HL-60/S4 treated with phorbol 12-myristate 13-acetate at 8.2 ng/mL for 4 days and 3 days (cell line): Measurements from ENCODE around the gene DGKH.
"Not testable (repeated sequence)": the region's sequence is repeated elsewhere in the genome, so short reads cannot be mapped to it uniquely, and the experiment has no call there.

Experiments
- in situ Hi-C: fragments of 300-500 bp; cut with MboI; formaldehyde crosslinking; loops from 2 replicates; pipeline ENCODE4 v1.15.0; 2022; ENCODE audit warnings: low sequenced_read_pairs

DGKH gene

DNA sequence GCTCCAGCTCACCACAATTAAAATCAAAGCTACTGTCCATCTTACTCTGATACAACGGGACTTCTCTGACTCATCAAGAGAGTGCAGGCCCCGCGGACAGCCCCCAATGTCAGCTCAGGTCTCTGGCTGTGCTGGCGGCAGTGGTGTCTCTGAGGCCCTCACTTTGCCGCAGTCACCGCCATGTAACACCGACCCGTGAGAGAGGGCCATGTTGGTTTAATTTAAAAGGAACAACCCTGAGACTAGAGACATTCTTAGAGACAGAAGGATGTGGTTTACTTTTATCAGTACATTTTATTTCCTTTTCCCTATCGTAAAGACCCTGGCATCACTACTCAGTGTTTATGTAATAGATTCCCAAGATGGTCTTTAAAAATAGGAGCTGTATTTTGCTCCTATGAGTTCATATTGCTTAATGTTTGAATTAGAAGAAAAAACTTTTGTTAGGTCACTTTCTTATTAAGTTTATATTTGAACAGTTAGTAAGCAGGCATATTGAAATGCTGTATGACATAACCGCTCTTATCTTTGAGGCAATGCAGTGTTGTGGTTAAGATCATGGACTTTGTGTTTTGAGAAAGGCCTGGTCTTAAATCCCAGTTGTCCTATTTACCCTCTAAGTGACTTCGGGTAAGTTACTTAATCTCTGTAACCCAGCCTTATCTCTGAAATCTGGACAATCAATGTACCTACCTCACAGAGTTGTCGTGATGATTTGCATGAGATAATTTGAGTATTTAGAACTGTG lies 23.4 kb downstream of the DGKH start:
- in situ Hi-C loops, result no loop called here

DNA sequence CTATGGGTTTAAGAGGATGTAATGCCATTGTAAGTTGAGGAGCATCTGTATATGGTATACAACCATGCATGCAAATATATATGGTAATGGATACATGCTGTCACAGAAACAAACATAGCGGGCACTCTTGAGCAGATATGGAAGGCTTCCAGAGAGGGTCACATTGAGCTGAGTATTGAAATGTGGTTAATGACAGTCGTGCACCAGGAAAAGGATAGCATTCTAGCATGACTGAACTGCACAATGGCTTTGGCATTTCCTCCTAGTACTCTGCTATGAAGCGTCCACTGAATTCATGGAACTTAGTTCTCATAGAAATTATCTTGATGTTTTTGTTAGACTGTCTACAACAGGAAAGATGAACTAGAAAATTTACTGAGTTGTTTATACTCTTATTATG lies 25.2 kb downstream of the DGKH start:
- in situ Hi-C loops, result no loop called here

DNA sequence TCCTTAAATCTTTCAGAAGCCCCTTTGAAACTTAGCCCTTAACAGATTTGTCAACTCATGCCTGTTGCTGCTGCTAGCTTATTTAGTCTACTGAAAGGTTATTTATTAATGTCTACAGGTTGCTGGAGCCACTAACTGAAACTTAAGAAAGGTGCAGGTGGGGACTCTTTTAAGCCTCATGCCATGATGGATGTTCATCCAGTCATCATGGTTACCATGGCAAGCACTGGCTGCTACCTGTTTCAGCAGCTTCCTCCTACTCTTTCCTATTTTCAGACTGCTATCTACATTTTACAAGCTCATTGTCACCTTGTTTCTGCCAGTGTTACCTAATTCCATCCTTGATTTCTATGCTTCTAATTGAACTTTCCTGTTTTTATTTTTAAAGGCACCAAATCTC lies 27.1 kb downstream of the DGKH start:
- in situ Hi-C loops, result no loop called here

DNA sequence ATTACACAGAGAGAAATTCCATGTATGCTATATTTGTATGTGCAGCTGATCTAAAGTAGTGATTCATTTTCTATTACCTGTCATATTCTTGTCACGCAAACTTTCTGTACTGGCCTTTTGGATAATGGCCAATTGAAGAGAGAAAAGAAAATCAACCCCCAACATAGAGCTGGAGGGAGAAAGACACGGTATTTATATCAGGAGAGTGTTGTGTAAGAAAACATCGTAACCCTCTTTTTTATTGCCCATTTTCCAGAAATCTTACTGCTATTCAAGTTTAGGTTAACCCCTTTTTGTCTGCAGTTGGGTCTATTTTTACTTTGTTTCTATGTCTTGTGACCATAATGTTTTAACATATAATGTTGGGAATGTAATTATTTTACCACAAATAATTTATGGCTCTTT lies 27.9 kb downstream of the DGKH start:
- in situ Hi-C loops, result no loop called here

DNA sequence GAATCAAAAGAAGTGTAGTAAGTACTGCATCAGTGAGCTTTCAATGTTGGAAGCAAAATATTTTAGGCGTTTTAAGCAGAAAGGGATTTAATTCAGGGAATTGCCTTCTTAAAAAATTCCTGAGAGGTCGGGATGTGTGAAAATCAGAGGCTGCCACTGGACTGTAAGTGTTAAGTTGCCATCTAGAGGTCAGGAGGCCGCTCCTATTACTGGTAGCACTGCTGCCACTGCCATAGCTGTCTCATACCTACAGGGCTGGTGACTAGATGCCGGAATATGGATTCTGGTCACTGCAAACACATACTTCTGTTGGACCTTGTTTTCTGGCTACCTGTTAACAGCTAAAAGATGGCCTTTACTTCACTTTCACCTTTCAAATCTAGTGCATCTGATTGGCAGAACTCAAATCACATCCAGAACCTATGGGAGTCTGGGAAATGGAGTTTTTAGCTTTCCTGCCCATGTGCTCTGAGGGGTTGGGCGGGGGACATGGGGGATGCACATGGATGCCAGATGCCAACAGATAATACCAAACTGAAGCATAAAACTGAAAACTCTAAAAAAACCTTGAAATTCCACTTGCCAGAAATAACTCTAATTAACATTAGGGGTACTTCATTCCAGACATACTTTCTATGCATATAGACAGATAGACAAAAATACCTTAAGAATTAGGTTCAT lies 29.8 kb downstream of the DGKH start:
- in situ Hi-C loops, result no loop called here

DNA sequence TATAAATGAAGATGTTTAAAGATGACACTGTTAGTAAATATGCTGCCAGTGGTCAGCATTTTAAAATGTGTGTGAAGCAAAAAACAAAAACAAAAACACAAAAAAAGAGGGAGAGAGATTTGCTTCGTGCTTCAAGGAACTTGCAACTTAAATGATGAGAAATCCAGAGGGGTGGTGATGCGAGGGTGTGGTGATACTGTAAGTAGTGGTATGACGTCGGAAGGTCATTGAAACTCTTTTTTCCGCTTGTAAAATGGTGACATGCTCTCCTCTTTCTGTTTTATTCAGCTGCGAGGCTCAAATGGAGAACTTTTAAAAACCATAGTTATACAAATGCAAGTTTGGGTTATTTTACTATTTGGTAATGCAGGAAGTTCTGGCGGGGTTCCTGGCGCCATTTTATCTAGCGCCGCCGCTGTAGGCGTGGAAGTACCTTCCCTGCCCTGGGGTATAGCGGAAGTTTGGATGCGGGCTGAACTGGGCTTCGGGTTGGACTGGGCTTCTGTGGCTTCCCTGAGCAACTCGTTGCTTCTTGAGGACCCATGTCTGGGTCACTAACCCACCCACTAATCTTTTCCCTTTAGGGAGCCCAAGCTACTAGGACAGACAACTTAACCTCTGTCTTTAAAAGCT lies 34.8 kb downstream of the DGKH start:
- in situ Hi-C loops, result no loop called here

DNA sequence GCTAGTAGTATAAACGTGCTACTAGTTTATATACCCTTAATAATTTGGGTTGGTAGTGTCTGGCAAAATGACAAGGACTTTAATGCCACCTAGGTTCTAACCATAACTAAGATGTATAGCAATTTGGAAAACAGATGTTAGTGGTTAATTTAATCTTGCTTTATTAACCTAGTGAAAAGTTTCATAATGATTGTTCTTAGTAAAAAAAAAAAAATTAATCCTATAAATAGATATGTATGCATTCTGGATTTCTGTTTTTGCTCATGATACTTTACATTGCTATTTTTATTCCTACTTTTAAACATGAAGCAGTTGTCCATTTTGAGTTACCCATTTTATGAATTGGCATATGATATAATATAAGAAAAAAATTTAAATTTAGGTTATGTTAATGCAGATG lies 36.3 kb downstream of the DGKH start:
- in situ Hi-C loops, result no loop called here

DNA sequence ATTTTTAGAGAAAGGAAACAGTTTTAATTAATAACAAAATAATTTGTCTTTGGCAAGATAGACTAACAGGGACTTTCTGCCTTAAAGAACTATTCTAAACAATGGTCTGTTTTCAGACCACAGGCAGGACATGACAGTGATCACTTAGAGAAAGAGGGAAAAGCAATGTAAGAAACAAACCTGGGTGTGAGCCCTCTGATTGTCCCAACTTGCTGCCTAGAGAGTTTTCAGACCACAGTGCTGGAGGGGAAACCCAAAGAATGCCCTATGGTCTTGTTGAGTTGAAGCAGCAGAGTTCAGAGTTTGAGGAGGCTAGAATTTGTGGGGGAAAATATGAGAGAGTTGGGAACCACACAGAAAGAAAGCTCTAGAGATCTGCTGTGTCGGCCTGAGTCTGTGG lies 38.1 kb downstream of the DGKH start:
- in situ Hi-C loops, result no loop called here

DNA sequence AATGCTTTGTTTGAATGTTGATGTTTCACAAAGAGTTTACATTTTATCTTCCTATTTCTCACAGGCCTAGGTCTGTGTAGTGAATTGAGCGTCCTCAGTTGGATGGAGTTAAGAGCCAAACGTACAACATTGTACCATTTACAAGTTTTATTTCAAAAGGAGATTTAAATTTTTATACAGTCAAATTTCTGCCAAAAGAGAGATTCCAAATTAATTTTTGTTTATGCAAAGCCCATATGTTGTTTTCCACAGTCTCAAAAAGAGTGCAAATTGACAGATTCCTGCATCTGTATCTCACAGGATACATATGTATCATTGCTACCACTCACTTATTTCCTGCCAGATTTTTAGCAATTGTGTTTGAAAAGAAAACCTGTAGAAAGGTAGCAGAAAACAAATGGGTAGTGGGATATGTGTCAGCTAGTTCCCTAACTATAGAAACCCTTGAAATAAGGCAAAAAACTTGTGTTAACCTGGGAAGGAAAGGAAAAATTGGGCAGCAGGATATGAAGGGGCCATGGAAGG lies 46.1 kb downstream of the DGKH start:
- in situ Hi-C loops, result no loop called here

DNA sequence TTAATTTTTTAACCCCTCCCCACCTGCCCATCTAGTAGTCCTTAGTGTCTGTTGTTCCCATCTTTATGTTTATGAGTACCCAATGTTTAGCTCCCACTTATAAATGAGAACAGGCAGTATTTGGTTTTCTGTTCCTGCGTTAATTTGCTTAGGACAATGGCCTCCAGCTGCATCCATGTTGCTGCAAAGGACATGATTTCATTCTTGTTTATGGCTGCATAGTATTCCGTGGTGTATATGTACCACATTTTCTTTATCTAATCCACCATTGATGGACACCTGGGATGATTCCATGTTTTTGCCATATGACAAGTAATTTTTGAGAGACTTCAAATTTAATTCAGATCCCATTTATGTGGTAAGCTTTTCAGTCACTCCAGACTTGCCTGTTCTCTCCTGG lies 47.8 kb downstream of the DGKH start:
- in situ Hi-C loops, result not testable (repeated sequence)

DNA sequence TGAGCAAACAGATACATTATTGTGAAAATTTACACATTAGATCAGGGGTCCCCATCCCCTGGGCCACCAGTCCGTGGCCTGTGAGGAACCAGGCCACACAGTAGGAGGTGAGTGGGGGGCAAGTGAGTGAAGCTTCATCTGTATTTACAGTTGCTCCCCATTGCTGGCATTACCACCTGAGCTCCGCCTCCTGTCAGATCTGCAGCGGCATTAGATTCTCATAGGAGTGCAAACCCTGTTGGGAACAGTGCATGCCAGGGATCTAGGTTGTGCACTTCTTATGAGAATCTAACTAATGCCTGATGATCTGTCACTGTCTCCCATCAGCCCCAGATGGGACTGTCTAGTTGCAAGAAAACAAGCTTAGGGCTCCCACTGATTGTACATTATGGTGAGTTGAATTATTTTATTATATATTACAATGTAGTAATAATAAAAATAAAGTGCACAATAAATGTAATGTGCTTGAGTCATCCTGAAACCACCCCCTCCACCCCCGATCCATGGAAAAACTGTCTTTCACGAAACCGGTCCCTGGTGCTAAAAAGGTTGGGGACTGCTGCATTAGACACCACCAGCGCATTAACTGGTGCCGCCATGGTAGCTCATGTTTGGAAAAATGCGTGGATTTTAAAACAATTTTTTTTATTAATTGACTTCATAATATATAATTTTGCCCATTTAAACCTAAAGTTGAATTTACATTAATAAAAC lies 51.7 kb downstream of the DGKH start:
- in situ Hi-C loops, result loop anchor here (25.0 kb wide), 1 partner anchor 438 kb away; no protein-coding TSS in a partner anchor

DNA sequence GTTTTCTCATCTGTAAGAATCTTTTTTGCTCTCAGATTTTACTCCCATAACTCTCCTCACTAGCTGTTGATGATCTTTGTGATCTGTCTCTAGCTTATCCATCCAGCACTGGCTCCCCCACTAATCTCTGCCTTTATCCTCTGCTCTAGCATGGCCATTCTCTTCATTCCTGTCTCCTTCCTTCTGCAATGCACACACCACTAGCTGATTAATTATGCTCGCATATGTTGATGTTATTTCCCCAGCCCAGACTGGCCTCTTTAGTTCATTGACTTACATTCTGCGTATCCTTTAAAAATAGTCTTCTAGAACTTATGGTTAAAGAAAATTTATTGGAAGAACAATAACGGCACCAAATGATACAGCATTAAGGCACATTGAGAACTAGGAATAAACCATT lies 52.5 kb downstream of the DGKH start:
- in situ Hi-C loops, result loop anchor here (25.0 kb wide), 1 partner anchor 439 kb away; no protein-coding TSS in a partner anchor

DNA sequence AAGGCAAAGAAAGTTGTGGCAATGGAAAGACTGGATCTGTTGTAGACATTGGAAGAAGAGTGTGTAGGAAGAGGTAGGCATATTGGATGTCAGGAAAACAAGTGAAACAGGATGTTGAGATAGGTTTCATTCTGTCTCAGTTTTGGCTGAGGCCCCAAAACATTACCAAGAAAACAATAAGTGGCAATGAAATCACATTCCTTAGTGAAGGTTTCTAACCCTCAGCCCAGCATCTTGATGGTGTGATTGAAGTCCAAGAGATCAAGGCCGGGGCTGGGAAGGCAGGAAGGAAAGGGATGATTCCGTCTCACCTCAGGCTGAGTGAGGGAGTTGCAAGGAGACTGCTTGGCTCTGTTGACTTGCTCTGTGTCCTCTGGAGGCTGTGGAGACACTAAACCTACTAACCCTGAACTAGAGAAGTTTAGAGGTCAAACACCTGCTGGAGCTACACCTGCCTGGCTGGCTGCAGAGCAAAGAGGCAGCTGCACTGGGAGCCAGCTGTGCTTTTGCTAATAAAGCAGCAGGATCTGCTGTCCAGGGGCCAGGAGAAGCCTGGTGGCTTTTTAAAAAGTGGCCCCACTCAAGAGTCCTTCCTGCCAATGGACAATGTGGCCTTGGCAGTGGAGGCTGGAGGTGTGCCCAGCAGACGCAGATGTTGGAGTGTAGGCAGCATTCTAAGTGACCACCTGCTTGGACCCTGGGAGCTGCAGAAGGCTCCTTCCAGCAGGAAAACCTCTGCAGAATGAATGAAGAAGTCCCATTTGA lies 53.6 kb downstream of the DGKH start:
- in situ Hi-C loops, result loop anchor here (25.0 kb wide), 1 partner anchor 440 kb away; no protein-coding TSS in a partner anchor

DNA sequence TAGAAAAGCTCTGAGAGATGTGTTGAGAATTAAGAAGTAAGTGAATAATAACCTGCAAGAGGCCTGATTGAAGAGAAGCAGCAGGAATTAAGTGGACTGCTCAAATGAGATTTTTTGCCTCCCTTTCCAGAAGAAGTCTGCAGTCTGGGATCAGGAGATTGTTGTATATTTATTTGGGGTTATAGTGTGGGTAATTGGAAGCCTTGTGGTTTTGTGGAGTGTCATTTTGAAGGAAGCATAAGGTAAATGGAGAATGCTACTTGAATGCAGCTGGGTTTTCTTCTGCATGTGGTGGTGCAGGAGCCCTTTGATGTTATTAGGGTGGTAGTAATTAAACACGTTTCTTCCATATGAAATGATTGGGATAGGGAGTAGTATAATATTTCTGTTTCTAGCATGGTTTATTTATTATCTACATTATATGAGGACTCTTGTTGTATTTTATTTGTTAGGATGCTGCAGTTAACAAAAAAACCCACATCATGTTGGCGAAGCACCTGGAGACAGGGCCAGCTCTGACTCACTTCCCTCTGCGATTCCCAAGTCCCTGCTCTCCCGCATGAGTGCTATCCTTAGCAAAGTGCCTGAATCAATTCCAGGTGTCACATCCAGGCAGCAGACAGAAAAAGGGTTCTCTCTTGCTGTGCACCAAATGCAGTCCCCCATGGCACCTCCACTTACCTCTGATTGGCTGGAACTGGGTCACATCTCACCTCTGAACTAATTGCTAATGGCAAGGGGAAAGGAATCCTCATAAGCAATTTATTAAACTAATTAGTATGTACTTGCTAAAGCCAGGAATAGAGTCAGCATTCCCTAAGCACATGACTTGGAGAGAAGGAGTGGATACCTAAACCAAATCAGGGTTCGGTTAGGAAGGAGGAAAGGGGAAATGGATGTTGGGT lies 54.8 kb downstream of the DGKH start:
- in situ Hi-C loops, result loop anchor here (25.0 kb wide), 1 partner anchor 441 kb away; no protein-coding TSS in a partner anchor

DNA sequence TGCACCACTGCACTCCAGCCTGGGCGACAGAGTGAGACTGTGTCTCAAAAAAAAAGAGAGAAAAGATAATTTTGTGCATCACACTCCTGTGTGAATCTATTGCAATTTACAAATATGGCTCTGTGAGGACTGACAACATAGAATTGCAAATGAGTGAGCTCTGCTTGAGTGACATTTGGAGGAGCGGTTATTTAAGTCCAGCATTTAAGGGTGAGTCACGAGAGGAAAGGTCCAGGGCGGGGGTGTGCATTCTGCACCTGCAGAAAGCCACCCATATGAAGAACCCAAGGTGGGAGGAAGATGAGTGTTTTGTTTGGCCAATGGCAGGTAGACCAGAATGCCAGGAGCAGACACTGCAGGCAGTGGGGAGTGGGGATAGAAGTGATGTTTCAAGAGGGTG lies 58.5 kb downstream of the DGKH start:
- in situ Hi-C loops, result loop anchor here (25.0 kb wide), 1 partner anchor 445 kb away; no protein-coding TSS in a partner anchor

DNA sequence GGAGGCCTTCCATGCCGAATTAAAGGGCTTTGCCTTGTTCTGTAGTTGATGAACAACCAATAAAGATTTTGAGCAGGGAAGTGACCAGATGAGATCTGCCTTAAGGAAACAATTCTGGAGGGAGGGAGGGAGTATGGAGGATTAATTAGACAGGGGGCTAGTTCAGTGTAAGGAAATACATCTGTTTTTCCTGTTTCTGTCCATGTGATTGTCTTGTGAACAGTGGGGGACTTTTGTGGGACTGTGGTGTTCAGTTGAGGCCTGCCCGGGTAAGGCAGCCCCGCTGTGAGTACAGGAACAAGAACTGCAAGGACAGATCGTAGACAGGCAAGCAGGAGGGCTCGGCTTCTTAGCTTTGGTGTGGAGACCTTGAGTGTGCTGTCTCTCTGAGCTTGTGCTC lies 59.0 kb downstream of the DGKH start:
- in situ Hi-C loops, result loop anchor here (25.0 kb wide), 1 partner anchor 445 kb away; no protein-coding TSS in a partner anchor

DNA sequence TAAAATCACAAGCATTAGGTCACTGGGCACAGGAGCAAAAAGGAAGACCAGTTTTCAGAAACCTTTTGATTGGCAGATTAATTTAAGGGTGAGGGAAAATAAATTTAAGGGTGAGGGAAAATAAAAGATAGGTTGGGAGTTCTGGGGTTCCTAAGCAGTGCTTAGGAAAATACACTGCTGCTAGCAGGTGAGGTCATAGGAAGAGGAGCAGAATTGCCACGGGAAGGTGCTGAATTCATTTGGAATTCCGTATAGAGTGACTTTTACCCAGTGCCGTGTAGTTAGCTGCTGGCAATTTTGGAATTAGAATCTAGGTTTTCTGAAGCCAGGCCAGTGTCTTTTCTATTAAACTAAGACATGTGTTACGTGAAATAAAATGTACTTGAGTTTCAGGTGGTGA lies 59.8 kb downstream of the DGKH start:
- in situ Hi-C loops, result loop anchor here (25.0 kb wide), 1 partner anchor 446 kb away; no protein-coding TSS in a partner anchor

DNA sequence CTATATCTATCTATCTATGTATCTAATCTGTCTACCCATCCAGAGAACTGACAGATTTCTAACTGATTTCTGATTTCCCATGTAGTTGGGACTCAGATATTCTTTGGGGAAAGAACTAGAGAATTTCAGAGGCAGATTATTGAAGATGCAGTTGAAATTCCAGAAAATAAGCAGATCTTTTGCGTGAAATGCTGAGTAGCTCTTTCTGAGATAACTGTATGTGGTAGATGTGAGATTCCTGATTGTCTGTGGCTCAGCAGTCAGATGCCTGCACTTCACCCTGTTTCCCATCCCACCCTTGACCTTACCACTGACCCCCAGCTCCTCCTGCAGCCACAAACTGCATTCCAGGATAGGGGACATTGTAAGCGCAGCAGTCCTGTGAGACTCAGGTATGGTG lies 61.5 kb downstream of the DGKH start:
- in situ Hi-C loops, result loop anchor here (25.0 kb wide), 1 partner anchor 448 kb away; no protein-coding TSS in a partner anchor
